KMS-11 (cell line): ENCODE results near the gene TEDDM1.
"Not testable (repeated sequence)": the region's sequence is repeated elsewhere in the genome, so short reads cannot be mapped to it uniquely, and the experiment has no call there.

Experiments
- H2AFZ ChIP-seq: fragments of 200-600 bp; sonication (generic); 2 replicates; pipeline ENCODE4 v1.6.1; 2016; ENCODE audit warnings: antibody characterized with exemption, mixed run types, low read depth
- H3K27ac ChIP-seq: fragments of 200-600 bp; sonication (generic); 2 replicates; pipeline ENCODE4 v1.6.1; 2016; ENCODE audit warnings: mild to moderate bottlenecking, mixed run types
- H3K27me3 ChIP-seq: fragments of 200-600 bp; sonication (generic); 2 replicates; pipeline ENCODE4 v1.6.1; 2017; ENCODE audit warnings: mild to moderate bottlenecking, low read depth, mixed run types, moderate library complexity; ENCODE audit not compliant: insufficient read depth
- H3K36me3 ChIP-seq: fragments of 200-600 bp; sonication (generic); 2 replicates; pipeline ENCODE4 v1.6.1; 2017; ENCODE audit warnings: mild to moderate bottlenecking, mixed run types; ENCODE audit not compliant: insufficient read depth
- H3K4me1 ChIP-seq: fragments of 200-600 bp; sonication (generic); 2 replicates; pipeline ENCODE4 v1.6.1; 2016; ENCODE audit warnings: mild to moderate bottlenecking, low read depth, mixed run types; ENCODE audit not compliant: poor library complexity, severe bottlenecking
- H3K4me2 ChIP-seq: fragments of 200-600 bp; sonication (generic); 2 replicates; pipeline ENCODE4 v1.7.0; 2016; ENCODE audit warnings: mild to moderate bottlenecking, mixed run types
- H3K4me3 ChIP-seq: fragments of 200-600 bp; sonication (generic); IDR thresholded peaks from 2 replicates; pipeline ENCODE4 v1.6.1; 2017; ENCODE audit warnings: low read depth, low read length, mixed read lengths; ENCODE audit not compliant: insufficient read depth
- H3K79me2 ChIP-seq: fragments of 200-600 bp; sonication (generic); 2 replicates; pipeline ENCODE4 v1.6.1; 2016; ENCODE audit warnings: low read depth, mixed run types; ENCODE audit not compliant: insufficient read depth
- H3K9ac ChIP-seq: fragments of 200-600 bp; sonication (generic); 2 replicates; pipeline ENCODE4 v1.6.1; 2016; ENCODE audit warnings: mild to moderate bottlenecking, mixed run types
- H4K20me1 ChIP-seq: fragments of 200-600 bp; sonication (generic); 2 replicates; pipeline ENCODE4 v1.6.1; 2016; ENCODE audit warnings: mild to moderate bottlenecking, mixed run types; ENCODE audit not compliant: insufficient read depth
- TF ChIP-seq, protein P1 (sequence below): fragments of 200-600 bp; sonication (generic); conservative IDR thresholded peaks from 2 replicates; pipeline ENCODE4 v1.6.1; 2017; ENCODE audit warnings: low read depth, mild to moderate bottlenecking, antibody characterized with exemption, low read length, moderate library complexity, mixed read lengths

TEDDM1 gene

DNA sequence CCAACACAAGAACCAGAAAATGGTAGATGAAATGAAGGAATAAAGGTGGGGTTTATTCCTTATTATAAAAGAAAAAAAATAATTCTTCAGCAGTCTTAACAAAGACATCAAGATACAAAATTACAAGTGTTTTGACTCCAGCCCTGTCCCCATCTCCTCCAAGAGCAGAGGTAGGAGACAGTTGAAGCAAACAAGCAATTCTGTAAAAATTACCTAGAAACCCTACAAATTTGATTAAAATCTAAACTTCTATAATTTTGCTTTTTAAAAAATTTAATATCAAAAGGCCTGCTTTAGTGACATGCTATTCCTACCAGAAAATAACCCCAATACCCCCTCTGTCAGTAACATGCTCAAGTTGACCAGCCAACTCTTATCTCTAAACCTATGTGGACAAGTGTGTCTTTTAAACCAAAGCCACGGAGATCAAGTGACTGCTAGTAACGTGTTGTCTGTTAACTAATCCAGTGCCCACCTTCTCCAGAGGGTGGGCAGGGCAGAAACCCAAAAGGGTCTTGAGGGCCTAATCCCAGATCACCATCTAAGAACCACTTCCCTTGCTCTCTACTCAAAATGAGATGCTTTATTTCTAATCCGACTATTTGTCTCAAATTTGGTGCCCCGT, 17.3 kb downstream of the TEDDM1 start:
- Histone ChIP-seq H3K79me2 (no peaks in the 10 kb centered on the region), H3K27me3 (no peaks in the 10 kb centered on the region), H3K9ac (no peak overlapping the region), H4K20me1 (no peaks in the 10 kb centered on the region), H3K27ac (no peak overlapping the region), H3K4me3 (no peak overlapping the region), H3K4me1 (no peaks in the 10 kb centered on the region), H3K36me3 (peaks cover 4% of the 10 kb centered on the region; the same call in 1 of the 2 replicates), H2AFZ (no peak overlapping the region), H3K4me2 (no peak overlapping the region)
- TF ChIP-seq, protein P1, sequence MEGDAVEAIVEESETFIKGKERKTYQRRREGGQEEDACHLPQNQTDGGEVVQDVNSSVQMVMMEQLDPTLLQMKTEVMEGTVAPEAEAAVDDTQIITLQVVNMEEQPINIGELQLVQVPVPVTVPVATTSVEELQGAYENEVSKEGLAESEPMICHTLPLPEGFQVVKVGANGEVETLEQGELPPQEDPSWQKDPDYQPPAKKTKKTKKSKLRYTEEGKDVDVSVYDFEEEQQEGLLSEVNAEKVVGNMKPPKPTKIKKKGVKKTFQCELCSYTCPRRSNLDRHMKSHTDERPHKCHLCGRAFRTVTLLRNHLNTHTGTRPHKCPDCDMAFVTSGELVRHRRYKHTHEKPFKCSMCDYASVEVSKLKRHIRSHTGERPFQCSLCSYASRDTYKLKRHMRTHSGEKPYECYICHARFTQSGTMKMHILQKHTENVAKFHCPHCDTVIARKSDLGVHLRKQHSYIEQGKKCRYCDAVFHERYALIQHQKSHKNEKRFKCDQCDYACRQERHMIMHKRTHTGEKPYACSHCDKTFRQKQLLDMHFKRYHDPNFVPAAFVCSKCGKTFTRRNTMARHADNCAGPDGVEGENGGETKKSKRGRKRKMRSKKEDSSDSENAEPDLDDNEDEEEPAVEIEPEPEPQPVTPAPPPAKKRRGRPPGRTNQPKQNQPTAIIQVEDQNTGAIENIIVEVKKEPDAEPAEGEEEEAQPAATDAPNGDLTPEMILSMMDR = no peak

DNA sequence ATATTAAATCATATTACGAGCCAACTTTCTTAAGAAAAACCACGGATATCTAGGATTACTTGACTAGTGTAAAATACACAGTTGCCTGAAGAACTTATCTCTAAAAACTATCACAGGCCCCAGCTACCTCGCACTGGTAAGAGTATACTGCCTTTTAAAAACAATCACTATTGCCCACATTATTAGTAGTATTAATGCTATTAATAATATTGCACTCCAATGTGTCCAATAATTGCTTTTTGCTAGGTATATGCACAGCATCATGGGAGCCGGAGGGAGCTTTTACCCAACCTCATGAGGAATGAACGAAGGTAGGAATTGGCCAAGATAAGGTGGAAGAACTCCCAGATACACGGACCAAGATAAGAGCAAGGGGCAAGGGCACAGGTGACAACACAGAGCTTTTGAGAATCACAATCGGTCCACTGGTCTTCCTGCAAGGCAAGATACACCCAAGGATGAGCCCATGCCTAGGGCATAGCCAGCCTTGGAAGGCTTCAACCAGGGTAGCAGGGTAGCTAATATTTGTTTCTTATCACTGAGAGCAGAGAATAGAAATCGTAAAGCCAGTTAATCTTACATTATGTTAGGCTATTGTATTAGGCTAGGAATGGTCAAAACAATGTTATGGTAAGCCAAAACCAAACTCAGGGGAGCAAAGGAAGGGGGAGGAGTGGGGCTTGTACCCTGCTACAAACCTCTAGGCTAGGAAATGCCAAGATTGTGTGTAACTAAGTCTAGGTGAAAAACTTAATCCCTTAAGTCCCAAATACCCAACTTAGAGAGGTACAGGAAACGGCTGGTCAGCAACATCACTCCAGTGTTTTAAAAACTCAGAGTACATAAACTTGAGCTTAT, 18.3 kb downstream of the TEDDM1 start:
- Histone ChIP-seq H4K20me1 (no peaks in the 10 kb centered on the region), H3K79me2 (no peaks in the 10 kb centered on the region), H3K4me1 (no peaks in the 10 kb centered on the region), H3K36me3 (peaks cover 4% of the 10 kb centered on the region; the same call in 1 of the 2 replicates), H3K4me2 (no peak overlapping the region), H3K4me3 (no peak overlapping the region), H3K27ac (no peak overlapping the region), H3K9ac (no peak overlapping the region), H2AFZ (no peak overlapping the region), H3K27me3 (no peaks in the 10 kb centered on the region)
- TF ChIP-seq, protein P1 = no peak

DNA sequence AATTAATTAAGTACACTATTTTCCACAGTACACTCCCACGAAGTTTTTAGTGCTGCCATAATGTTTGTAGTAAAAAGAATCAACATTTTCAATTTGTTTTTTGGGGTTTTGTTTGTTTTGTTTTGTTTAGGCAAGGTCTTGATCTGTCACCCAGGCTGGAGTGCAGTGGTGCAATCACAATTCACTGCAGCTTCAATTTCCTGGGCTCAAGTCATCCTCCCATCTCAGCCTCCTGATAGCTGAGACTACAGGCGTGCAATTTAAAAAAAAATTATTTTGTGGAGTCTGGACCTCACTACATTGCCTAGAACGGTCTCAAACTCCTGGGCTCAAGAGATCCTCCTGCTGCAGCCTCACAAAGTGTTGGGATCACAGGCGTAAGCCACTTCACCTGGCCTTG, 20.3 kb downstream of the TEDDM1 start:
- no peaks in the 10 kb centered on the region for H3K4me1 ChIP-seq
- no peaks in the 10 kb centered on the region for H3K79me2 ChIP-seq
- no peak overlapping the region for H3K4me3 ChIP-seq
- H4K20me1 ChIP-seq = no peaks in the 10 kb centered on the region
- TF ChIP-seq, protein P1 = no peak
- no peaks in the 10 kb centered on the region for H3K27me3 ChIP-seq
- no peak overlapping the region for H3K9ac ChIP-seq
- no peaks in the 10 kb centered on the region for H3K36me3 ChIP-seq
- H3K4me2 ChIP-seq = no peak overlapping the region
- no peak overlapping the region for H3K27ac ChIP-seq
- H2AFZ ChIP-seq = no peak overlapping the region

DNA sequence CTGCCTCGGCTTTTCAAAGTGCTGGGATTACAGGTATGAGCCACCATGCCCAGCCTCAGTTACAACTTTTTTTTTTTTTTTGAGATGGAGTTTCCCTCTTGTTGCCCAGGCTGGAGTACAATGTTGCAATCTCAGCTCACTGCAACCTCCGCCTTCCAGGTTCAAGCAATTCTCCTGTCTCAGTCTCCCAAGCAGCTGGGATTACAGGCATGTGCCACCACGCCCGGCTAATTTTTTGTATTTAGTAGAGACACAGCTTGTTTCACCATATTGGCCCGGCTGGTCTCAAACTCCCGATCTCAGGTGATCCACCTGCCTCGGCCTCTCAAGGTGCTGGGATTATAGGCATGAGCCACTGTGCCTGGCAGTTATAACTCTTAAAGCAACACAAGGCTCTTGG, 20.7 kb downstream of the TEDDM1 start:
- not testable (repeated sequence) for H3K36me3 ChIP-seq, H3K9ac ChIP-seq, H3K4me3 ChIP-seq, H4K20me1 ChIP-seq, H3K4me1 ChIP-seq, H3K79me2 ChIP-seq, H3K27ac ChIP-seq, H3K4me2 ChIP-seq, H3K27me3 ChIP-seq, H2AFZ ChIP-seq
